ENCODE data around the gene ANGPTL3. TPM values are rescaled to one million over a fixed set of nuclear protein-coding genes. Genes with fewer than 3 reads are reported as not detected.

ANGPTL3 gene
- total and polyA plus RNA-seq, 2 of the 4 experiments (the other 2 are of a cell fraction) = not detected

Other genes starting within 250 kb of the ANGPTL3 start
- gene USP1, start 160.5 kb upstream of the ANGPTL3 start, total RNA-seq (2012; rRNA removed) = 9.7 and 26.1 TPM in 2 replicates
- gene USP1, start 160.5 kb upstream of the ANGPTL3 start, polyA plus RNA-seq (2012; rRNA removed) = 5.9 and 7.5 TPM in 2 replicates
- 97.7 and 108 TPM in 2 replicates for gene DOCK7, start 90.9 kb downstream of the ANGPTL3 start, total RNA-seq (2012; rRNA removed)
- 31.9 and 38.0 TPM in 2 replicates for gene DOCK7, start 90.9 kb downstream of the ANGPTL3 start, polyA plus RNA-seq (2012; rRNA removed)
- 7.2 and 9.7 TPM in 2 replicates for gene ATG4C, start 186.6 kb downstream of the ANGPTL3 start, total RNA-seq (2012; rRNA removed)
- gene ATG4C, start 186.6 kb downstream of the ANGPTL3 start, polyA plus RNA-seq (2012; rRNA removed) = 3.8 and 4.7 TPM in 2 replicates